ENCODE results near the gene RFPL2. TPM values are rescaled to one million over a fixed set of nuclear protein-coding genes. Genes with fewer than 3 reads are reported as not detected.

The RFPL2 gene
- total RNA-seq, 2 donors from 2014 or later = 22.1 to 23.7 TPM

DNA sequence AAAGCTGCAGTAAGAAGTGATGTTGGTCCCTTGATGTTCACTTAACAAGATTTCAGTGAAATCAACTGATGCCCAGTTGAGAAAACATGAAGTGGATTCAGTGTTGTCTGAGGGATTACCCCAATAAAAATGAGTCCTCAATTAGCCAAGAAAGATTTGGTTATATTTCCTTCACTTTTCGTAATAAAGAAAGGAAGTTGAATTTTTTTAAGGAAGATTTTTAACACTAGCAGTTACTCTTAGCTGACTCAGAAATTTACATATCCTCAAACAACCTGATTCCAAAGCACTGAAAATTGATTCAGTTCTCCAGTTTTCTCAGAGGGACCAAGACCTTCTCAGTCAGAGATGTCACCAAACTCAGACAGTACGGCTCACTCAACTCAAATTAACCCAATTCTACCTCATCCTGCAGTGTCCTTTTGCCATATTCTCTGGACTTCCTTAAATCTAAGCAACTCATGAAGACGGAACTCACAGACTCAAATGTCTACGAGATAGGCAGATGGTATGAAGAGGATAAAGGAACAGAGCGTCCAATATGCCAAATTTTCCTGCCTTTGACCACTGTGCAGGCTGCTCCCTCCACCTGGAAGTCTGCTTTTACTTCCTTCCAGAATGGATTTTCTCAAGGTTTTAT, 27.4 kb upstream of the RFPL2 start:
- WGBS = 70% methylated on average over 5 of the region's 5 CpGs
- no peak for TF ChIP-seq POLR2A (IDR thresholded peaks at IDR 0.05)
- no peak for TF ChIP-seq POLR2AphosphoS5 (IDR thresholded peaks at IDR 0.05)
- TF ChIP-seq, protein P1, sequence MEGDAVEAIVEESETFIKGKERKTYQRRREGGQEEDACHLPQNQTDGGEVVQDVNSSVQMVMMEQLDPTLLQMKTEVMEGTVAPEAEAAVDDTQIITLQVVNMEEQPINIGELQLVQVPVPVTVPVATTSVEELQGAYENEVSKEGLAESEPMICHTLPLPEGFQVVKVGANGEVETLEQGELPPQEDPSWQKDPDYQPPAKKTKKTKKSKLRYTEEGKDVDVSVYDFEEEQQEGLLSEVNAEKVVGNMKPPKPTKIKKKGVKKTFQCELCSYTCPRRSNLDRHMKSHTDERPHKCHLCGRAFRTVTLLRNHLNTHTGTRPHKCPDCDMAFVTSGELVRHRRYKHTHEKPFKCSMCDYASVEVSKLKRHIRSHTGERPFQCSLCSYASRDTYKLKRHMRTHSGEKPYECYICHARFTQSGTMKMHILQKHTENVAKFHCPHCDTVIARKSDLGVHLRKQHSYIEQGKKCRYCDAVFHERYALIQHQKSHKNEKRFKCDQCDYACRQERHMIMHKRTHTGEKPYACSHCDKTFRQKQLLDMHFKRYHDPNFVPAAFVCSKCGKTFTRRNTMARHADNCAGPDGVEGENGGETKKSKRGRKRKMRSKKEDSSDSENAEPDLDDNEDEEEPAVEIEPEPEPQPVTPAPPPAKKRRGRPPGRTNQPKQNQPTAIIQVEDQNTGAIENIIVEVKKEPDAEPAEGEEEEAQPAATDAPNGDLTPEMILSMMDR (IDR thresholded peaks at IDR 0.05) = no peak

DNA sequence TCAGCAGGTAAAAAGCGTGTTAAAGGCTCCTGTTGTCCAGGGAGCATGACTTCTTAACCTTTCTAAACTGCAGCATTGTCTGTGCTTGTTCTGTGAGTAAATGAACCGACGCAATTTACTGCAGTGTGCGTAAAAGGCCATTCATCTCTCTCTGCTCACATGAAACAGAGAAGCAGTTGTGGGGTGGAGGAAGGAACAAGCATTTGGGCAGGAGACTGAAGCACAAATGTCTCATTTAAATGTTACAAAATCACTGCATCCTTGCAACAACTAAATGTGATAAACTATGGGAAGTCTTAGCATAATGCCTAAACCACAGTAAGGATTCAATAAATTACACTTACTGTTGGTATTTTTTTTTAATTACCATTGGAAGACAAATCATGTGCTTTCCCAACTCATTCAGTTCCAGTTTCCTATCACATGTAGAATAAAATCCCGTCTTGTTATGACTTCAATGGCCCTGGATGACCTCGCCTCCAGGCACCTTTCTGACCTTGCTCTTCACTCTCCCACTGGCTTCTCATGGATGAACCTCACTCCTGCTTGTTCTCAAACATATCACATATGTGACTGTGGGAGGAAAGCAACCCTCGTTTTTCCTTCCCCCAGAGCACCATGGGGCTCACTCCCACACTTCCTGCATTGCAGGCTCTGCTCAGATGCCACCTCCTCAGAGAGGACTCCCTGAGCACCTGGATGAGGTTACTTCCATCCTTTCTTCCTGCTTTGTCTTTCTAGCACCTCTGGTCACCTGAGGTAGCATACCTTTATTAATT, 21.6 kb upstream of the RFPL2 start:
- intact Hi-C loops (cut with DNase I) = no loop called here
- Histone ChIP-seq H3K27ac (no peak overlapping the region), H3K27me3 (replicated peaks; ENCODE audit: insufficient read depth) (no peaks in the 10 kb centered on the region), H3K4me3 (no peak overlapping the region), H3K9me3 (no peaks in the 10 kb centered on the region), H3K4me1 (replicated peaks) (no peaks in the 10 kb centered on the region), H3K36me3 (no peaks in the 10 kb centered on the region)
- WGBS = 50% methylated on average over 7 of the region's 7 CpGs
- TF ChIP-seq, protein P1 (IDR thresholded peaks at IDR 0.05) = no peak
- TF ChIP-seq POLR2A (IDR thresholded peaks at IDR 0.05) (no peak), POLR2AphosphoS5 (IDR thresholded peaks at IDR 0.05) (no peak)
- DNase-seq (ENCODE audit: low spot score) = no peak

More for the DNA sequence above, 27.4 kb upstream of the RFPL2 start:
- Histone ChIP-seq H3K9me3 (no peaks in the 10 kb centered on the region), H3K27ac (no peak overlapping the region), H3K4me1 (replicated peaks) (no peaks in the 10 kb centered on the region), H3K36me3 (no peaks in the 10 kb centered on the region), H3K4me3 (no peak overlapping the region), H3K27me3 (replicated peaks; ENCODE audit: insufficient read depth) (no peaks in the 10 kb centered on the region)
- intact Hi-C loops (cut with DNase I) = no loop called here
- DNase-seq (ENCODE audit: low spot score) = no peak

DNA sequence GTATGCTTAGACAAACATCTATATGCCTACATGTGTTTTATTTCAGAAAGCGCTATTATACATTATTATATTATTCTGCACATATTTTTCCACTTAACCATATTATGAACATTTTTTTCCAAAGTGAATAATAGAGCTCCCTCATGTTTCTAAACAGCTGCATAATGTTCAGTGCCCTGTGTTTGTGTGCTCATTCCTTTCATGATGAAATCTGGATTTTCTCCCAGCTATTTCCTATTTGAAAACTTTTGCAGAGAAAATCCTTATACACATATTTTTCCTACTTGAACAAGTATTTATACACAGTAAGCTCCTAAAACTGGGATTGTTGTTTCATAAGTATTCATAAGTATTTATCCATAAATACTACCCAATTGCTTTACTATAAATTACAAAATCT, 18.1 kb upstream of the RFPL2 start:
- Histone ChIP-seq H3K4me1 (replicated peaks) (no peaks in the 10 kb centered on the region), H3K9me3 (no peaks in the 10 kb centered on the region), H3K36me3 (no peaks in the 10 kb centered on the region), H3K4me3 (no peak overlapping the region), H3K27me3 (replicated peaks; ENCODE audit: insufficient read depth) (no peaks in the 10 kb centered on the region), H3K27ac (no peak overlapping the region)
- intact Hi-C loops (cut with DNase I) = no loop called here
- TF ChIP-seq, protein P1 (IDR thresholded peaks at IDR 0.05) = no peak
- TF ChIP-seq POLR2AphosphoS5 (IDR thresholded peaks at IDR 0.05) = no peak
- DNase-seq (ENCODE audit: low spot score) = no peak
- 95% methylated on average over 1 of the region's 1 CpG for WGBS

DNA sequence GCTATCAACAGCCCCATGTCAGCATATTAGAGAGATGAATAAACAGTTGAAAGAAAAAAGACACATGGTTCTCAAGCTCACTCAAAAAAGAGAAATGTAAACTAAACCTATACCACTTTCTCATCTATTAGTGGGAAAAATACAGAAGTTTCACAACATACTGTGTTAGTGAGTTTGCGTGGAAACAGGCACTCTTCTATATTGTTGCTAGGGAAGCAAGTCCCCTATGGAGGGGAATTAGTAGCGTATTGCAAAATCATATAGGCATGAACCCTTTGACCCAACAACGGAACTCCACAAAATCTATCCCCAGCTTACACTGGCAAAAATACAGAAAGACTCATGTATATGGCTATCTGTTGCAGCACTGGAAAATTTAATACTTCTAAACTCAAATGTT, 14.2 kb upstream of the RFPL2 start:
- Histone ChIP-seq H3K27ac (no peak overlapping the region), H3K27me3 (replicated peaks; ENCODE audit: insufficient read depth) (no peaks in the 10 kb centered on the region), H3K9me3 (no peaks in the 10 kb centered on the region), H3K4me1 (replicated peaks) (no peaks in the 10 kb centered on the region), H3K36me3 (no peaks in the 10 kb centered on the region), H3K4me3 (no peak overlapping the region)
- intact Hi-C loops (cut with DNase I) = no loop called here
- no peak for DNase-seq (ENCODE audit: low spot score)
- TF ChIP-seq POLR2A (IDR thresholded peaks at IDR 0.05) = no peak
- TF ChIP-seq, protein P1 (IDR thresholded peaks at IDR 0.05) = no peak
- TF ChIP-seq POLR2AphosphoS5 (IDR thresholded peaks at IDR 0.05) = no peak
- WGBS = 84% methylated on average over 3 of the region's 3 CpGs

DNA sequence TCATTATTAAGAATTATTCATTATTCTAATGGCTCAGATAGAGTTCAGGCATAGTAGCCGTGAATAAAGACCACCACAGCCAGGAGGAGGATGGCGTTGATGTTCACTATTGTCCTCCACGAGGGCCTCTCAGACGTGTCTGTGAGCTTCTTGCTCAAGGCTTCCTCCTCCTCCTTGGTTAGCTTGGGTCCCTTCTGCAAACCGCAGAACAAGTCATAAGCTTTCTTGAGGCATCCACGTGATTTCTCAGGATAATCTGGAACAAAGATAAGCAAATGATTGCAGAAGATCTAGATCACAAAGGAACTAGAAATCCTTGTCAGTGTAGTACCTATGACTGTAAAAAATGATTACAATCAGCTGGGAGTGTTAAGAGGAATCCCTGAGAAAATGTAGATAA, 13.6 kb upstream of the RFPL2 start:
- 68% methylated on average over 6 of the region's 6 CpGs for WGBS
- intact Hi-C loops (cut with DNase I) = no loop called here

More for the DNA sequence above, 13.6 kb upstream of the RFPL2 start:
- Histone ChIP-seq H3K9me3 (no peaks in the 10 kb centered on the region), H3K4me1 (replicated peaks) (no peaks in the 10 kb centered on the region), H3K36me3 (no peaks in the 10 kb centered on the region), H3K4me3 (no peak overlapping the region), H3K27me3 (replicated peaks; ENCODE audit: insufficient read depth) (no peaks in the 10 kb centered on the region), H3K27ac (no peak overlapping the region)
- DNase-seq (ENCODE audit: low spot score) = no peak
- TF ChIP-seq POLR2AphosphoS5 (IDR thresholded peaks at IDR 0.05) (no peak), POLR2A (IDR thresholded peaks at IDR 0.05) (no peak)
- TF ChIP-seq, protein P1 (IDR thresholded peaks at IDR 0.05) = no peak

Measured in prostate gland (tissue), 2 donors.